ENCODE results near the gene GATA2. TPM values are rescaled to one million over a fixed set of nuclear protein-coding genes. Genes with fewer than 3 reads are reported as not detected.

Gene GATA2
- total RNA-seq, 6 experiments from 2014 or later: 71.0 to 97.5 (median 79.6) TPM

- peaks cover 4% of the 10 kb centered on the region for H3K27me3 Mint-ChIP-seq (ENCODE audit: insufficient read depth)
- H3K9me3 Mint-ChIP-seq: no peaks in the 10 kb centered on the region; the same call in 1 of the 2 replicates
- peak overlapping the region; percentile 78 for H3K4me3 Mint-ChIP-seq
- peak overlapping the region; percentile 60 for H3K27ac Mint-ChIP-seq
- H3K36me3 Mint-ChIP-seq (ENCODE audit: low read depth): peaks cover 31% of the 10 kb centered on the region
- TF ChIP-seq, protein P1, sequence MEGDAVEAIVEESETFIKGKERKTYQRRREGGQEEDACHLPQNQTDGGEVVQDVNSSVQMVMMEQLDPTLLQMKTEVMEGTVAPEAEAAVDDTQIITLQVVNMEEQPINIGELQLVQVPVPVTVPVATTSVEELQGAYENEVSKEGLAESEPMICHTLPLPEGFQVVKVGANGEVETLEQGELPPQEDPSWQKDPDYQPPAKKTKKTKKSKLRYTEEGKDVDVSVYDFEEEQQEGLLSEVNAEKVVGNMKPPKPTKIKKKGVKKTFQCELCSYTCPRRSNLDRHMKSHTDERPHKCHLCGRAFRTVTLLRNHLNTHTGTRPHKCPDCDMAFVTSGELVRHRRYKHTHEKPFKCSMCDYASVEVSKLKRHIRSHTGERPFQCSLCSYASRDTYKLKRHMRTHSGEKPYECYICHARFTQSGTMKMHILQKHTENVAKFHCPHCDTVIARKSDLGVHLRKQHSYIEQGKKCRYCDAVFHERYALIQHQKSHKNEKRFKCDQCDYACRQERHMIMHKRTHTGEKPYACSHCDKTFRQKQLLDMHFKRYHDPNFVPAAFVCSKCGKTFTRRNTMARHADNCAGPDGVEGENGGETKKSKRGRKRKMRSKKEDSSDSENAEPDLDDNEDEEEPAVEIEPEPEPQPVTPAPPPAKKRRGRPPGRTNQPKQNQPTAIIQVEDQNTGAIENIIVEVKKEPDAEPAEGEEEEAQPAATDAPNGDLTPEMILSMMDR (IDR thresholded peaks at IDR 0.05): peak; percentile 91
- DNase-seq: peak; percentile 50
- peaks cover 40% of the 10 kb centered on the region for H3K4me1 Mint-ChIP-seq (ENCODE audit: low read depth)
These were observed 4.5 kb upstream of the GATA2 start for GRCh38 chr3:128497305-128498126.

- Mint-ChIP-seq H3K4me3 (peak overlapping the region; percentile 78), H3K4me1 (ENCODE audit: low read depth) (peaks cover 40% of the 10 kb centered on the region), H3K9me3 (no peaks in the 10 kb centered on the region; the same call in 1 of the 2 replicates), H3K36me3 (ENCODE audit: low read depth) (peaks cover 35% of the 10 kb centered on the region), H3K27me3 (ENCODE audit: insufficient read depth) (peaks cover 7% of the 10 kb centered on the region), H3K27ac (peak overlapping the region; percentile 60)
- no peak for DNase-seq
- TF ChIP-seq, protein P1 (IDR thresholded peaks at IDR 0.05): no peak
These were observed 3.8 kb upstream of the GATA2 start for GRCh38 chr3:128496602-128497304.

GRCh38 chr3:128496019-128496601, 3.1 kb upstream of the GATA2 start:
- no peaks in the 10 kb centered on the region; the same call in 1 of the 2 replicates for H3K9me3 Mint-ChIP-seq
- H3K4me3 Mint-ChIP-seq: peak overlapping the region; percentile 2; the same call in 1 of the 2 replicates
- TF ChIP-seq, protein P1 (IDR thresholded peaks at IDR 0.05): no peak
- H3K27ac Mint-ChIP-seq: peak overlapping the region; percentile 5; the same call in 1 of the 2 replicates
- DNase-seq: no peak
- H3K27me3 Mint-ChIP-seq (ENCODE audit: insufficient read depth): peaks cover 9% of the 10 kb centered on the region
- peaks cover 35% of the 10 kb centered on the region for H3K36me3 Mint-ChIP-seq (ENCODE audit: low read depth)
- peaks cover 40% of the 10 kb centered on the region for H3K4me1 Mint-ChIP-seq (ENCODE audit: low read depth)

GRCh38 chr3:128495435-128495970, 2.5 kb upstream of the GATA2 start:
- Mint-ChIP-seq H3K4me1 (ENCODE audit: low read depth) (peaks cover 40% of the 10 kb centered on the region), H3K4me3 (no peak overlapping the region), H3K27ac (0 out of 2 replicates have a peak overlapping the region, but pooled peaks have one; percentile 5), H3K36me3 (ENCODE audit: low read depth) (peaks cover 35% of the 10 kb centered on the region), H3K9me3 (no peaks in the 10 kb centered on the region; the same call in 1 of the 2 replicates), H3K27me3 (ENCODE audit: insufficient read depth) (peaks cover 9% of the 10 kb centered on the region)
- DNase-seq: no peak
- TF ChIP-seq, protein P1 (IDR thresholded peaks at IDR 0.05): no peak

GRCh38 chr3:128494367-128494650, 1.3 kb upstream of the GATA2 start:
- no peak overlapping the region for H3K27ac Mint-ChIP-seq
- no peak for DNase-seq
- H3K27me3 Mint-ChIP-seq (ENCODE audit: insufficient read depth): peaks cover 9% of the 10 kb centered on the region
- peaks cover 25% of the 10 kb centered on the region for H3K36me3 Mint-ChIP-seq (ENCODE audit: low read depth)
- no peak overlapping the region for H3K4me3 Mint-ChIP-seq
- TF ChIP-seq, protein P1 (IDR thresholded peaks at IDR 0.05): no peak
- peaks cover 32% of the 10 kb centered on the region for H3K4me1 Mint-ChIP-seq (ENCODE audit: low read depth)
- H3K9me3 Mint-ChIP-seq: no peaks in the 10 kb centered on the region
